Suprapubic skin (tissue), 4 donors: Measurements from ENCODE around the gene IRX5. TPM values are rescaled to one million over a fixed set of nuclear protein-coding genes. Genes with fewer than 3 reads are reported as not detected.
A peak's percentile ranks its signal among the peaks of the same experiment; 100 is the strongest.

Source experiments
- DNase-seq, 2 donors: peaks; one replicate each; pipeline ENCODE4 v3.0.0-alpha.2; 2019; ENCODE audit warnings: low spot score in 2 of 2
- H3K27ac ChIP-seq: fragments of 200-600 bp; sonication (generic); one replicate; pipeline ENCODE4 v1.5.1; 2019
- H3K27me3 ChIP-seq: fragments of 200-600 bp; sonication (generic); one replicate; pipeline ENCODE4 v1.5.1; 2019
- H3K36me3 ChIP-seq: fragments of 200-600 bp; sonication (generic); one replicate; pipeline ENCODE4 v1.5.1; 2019
- H3K4me1 ChIP-seq: fragments of 200-600 bp; sonication (generic); one replicate; pipeline ENCODE4 v1.5.1; 2019
- H3K4me3 ChIP-seq: fragments of 200-600 bp; sonication (generic); one replicate; pipeline ENCODE4 v1.5.1; 2019; ENCODE audit warnings: mild to moderate bottlenecking
- H3K9me3 ChIP-seq: fragments of 200-600 bp; sonication (generic); one replicate; pipeline ENCODE4 v1.5.1; 2019
- EP300 ChIP-seq: sonication (generic); formaldehyde crosslinking; IDR thresholded peaks from one replicate; pipeline ENCODE4 v1.6.1; 2017; ENCODE audit warnings: antibody characterized with exemption
- POLR2A ChIP-seq, 2 donors: fragments of 450-650 bp; IDR thresholded peaks; one replicate each; pipeline ENCODE4 v1.6.1; 2017; ENCODE audit warnings: antibody characterized with exemption in 2 of 2, mild to moderate bottlenecking in 2 of 2, moderate library complexity in 2 of 2
- POLR2AphosphoS5 ChIP-seq, 3 donors: sonication (generic); formaldehyde crosslinking; IDR thresholded peaks; one replicate each; pipeline ENCODE4 v1.6.1; 2017; ENCODE audit warnings: antibody characterized with exemption in 3 of 3
- WGBS: methylation state at CpG from one replicate; pipeline ENCODE4 v1.1.5; 2018; 5-methylcytosine and 5-hydroxymethylcytosine counted together
- total RNA-seq, 4 donors: library from RNA; depleted of rRNA; stranded (reverse); fragments of >200 nt; gene quantifications; one replicate each; pipeline ENCODE4 v1.1.0, GENCODE V29; 2016
- TF ChIP-seq, protein P1 (sequence below), 2 donors: fragments of 200-600 bp in 1 of 2; fragments of 450-650 bp in 1 of 2; sonication (generic) in 1 of 2; IDR thresholded peaks; one replicate each; pipeline ENCODE4 v1.5.1; 2016 to 2019; ENCODE audit warnings: antibody characterized with exemption in 2 of 2, mild to moderate bottlenecking in 1 of 2, moderate library complexity in 1 of 2

IRX5 gene
- total RNA-seq, 4 donors from 2014 or later = 41.3 to 64.8 (median 51.6) TPM

GRCh38 chr16:54937671-54938211 is 7.1 kb downstream of the IRX5 start:
- H3K27ac ChIP-seq = peak overlapping the region; percentile 96
- H3K4me3 ChIP-seq = peak overlapping the region; percentile 75
- no peaks in the 10 kb centered on the region for H3K9me3 ChIP-seq
- WGBS = 11% methylated on average over 35 of the region's 35 CpGs
- H3K27me3 ChIP-seq = peaks cover 34% of the 10 kb centered on the region
- TF ChIP-seq, protein P1, sequence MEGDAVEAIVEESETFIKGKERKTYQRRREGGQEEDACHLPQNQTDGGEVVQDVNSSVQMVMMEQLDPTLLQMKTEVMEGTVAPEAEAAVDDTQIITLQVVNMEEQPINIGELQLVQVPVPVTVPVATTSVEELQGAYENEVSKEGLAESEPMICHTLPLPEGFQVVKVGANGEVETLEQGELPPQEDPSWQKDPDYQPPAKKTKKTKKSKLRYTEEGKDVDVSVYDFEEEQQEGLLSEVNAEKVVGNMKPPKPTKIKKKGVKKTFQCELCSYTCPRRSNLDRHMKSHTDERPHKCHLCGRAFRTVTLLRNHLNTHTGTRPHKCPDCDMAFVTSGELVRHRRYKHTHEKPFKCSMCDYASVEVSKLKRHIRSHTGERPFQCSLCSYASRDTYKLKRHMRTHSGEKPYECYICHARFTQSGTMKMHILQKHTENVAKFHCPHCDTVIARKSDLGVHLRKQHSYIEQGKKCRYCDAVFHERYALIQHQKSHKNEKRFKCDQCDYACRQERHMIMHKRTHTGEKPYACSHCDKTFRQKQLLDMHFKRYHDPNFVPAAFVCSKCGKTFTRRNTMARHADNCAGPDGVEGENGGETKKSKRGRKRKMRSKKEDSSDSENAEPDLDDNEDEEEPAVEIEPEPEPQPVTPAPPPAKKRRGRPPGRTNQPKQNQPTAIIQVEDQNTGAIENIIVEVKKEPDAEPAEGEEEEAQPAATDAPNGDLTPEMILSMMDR (IDR thresholded peaks at IDR 0.05) = no peak
- no peak for TF ChIP-seq POLR2AphosphoS5 (IDR thresholded peaks at IDR 0.05)
- TF ChIP-seq EP300 = no peak
- no peak for TF ChIP-seq POLR2A (IDR thresholded peaks at IDR 0.05)
- H3K4me1 ChIP-seq = peaks cover 20% of the 10 kb centered on the region
- no peaks in the 10 kb centered on the region for H3K36me3 ChIP-seq
- DNase-seq = no peak

DNA sequence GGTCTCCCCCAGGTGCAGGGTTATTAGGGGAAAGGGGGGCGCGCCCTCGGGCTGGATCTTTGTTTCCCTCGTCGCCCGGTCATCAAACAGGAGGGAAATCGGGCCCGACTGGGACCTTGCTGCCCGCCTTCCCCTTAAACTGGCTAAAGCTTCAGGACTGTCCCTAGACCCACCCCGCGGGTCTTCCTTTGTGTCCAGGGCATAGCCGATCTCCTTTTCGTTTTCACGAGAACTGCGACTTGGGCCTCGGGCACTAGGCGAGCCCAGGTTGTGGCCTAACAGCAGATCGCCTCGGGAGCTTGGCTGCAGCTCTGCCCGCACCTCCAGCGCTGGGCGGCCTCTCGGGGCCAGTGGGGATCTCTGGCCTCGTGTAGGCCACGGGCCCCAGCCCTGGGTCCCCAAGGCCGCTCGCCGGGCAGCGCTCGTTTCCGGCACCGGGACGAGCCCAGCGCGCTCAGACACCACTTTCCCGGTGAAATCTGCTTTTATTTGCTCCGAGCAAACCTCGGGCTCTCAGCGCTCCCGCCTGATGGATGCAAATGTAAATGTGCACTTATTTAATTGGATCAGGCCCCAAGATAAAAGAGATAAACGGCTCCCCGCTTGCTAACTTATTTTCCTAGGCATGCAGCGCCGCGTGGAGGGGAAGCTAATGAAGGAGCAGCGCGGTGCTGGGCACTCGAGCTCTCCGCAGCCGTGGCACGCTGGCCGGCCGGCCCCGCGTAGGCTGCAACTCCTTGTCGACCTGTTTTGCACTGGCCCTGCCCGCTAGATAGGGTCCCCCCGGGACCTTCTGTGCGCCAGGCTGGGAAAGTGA is 7.8 kb downstream of the IRX5 start:
- WGBS = 27% methylated on average over 33 of the region's 59 CpGs
- H3K36me3 ChIP-seq = no peaks in the 10 kb centered on the region
- peak overlapping the region; percentile 96 for H3K27ac ChIP-seq

GRCh38 chr16:54939029-54939346 is 8.3 kb downstream of the IRX5 start:
- Histone ChIP-seq H3K4me1 (peaks cover 22% of the 10 kb centered on the region), H3K4me3 (peak overlapping the region; percentile 75), H3K27me3 (peaks cover 25% of the 10 kb centered on the region), H3K36me3 (no peaks in the 10 kb centered on the region), H3K27ac (peak overlapping the region; percentile 96), H3K9me3 (no peaks in the 10 kb centered on the region)
- TF ChIP-seq POLR2AphosphoS5 (IDR thresholded peaks at IDR 0.05) (no peak), EP300 (no peak), POLR2A (IDR thresholded peaks at IDR 0.05) (no peak)
- TF ChIP-seq, protein P1 (IDR thresholded peaks at IDR 0.05) = no peak
- 35% methylated on average over 14 of the region's 14 CpGs for WGBS
- DNase-seq = no peak

More for the DNA sequence above, 7.8 kb downstream of the IRX5 start:
- H3K9me3 ChIP-seq = no peaks in the 10 kb centered on the region
- peaks cover 28% of the 10 kb centered on the region for H3K27me3 ChIP-seq
- peak overlapping the region; percentile 75 for H3K4me3 ChIP-seq
- DNase-seq = peak in 1 of 2 donors; percentile 73
- TF ChIP-seq POLR2A (IDR thresholded peaks at IDR 0.05) (no peak), POLR2AphosphoS5 (IDR thresholded peaks at IDR 0.05) (no peak), EP300 (no peak)
- TF ChIP-seq, protein P1 (IDR thresholded peaks at IDR 0.05) = no peak
- H3K4me1 ChIP-seq = peaks cover 20% of the 10 kb centered on the region

GRCh38 chr16:54939510-54940278 is 9.0 kb downstream of the IRX5 start:
- H3K27me3 ChIP-seq = peaks cover 21% of the 10 kb centered on the region

GRCh38 chr16:54940279-54940604 is 9.6 kb downstream of the IRX5 start:
- no peak for TF ChIP-seq POLR2A (IDR thresholded peaks at IDR 0.05)
- no peak for TF ChIP-seq EP300
- TF ChIP-seq POLR2AphosphoS5 (IDR thresholded peaks at IDR 0.05) = no peak
- TF ChIP-seq, protein P1 (IDR thresholded peaks at IDR 0.05) = no peak
- Histone ChIP-seq H3K36me3 (no peaks in the 10 kb centered on the region), H3K4me3 (no peak overlapping the region), H3K27ac (no peak overlapping the region), H3K27me3 (peaks cover 16% of the 10 kb centered on the region), H3K4me1 (peaks cover 27% of the 10 kb centered on the region), H3K9me3 (no peaks in the 10 kb centered on the region)
- WGBS = 91% methylated on average over 3 of the region's 4 CpGs
- DNase-seq = no peak

More at GRCh38 chr16:54939510-54940278, 9.0 kb downstream of the IRX5 start:
- DNase-seq = peak in 1 of 2 donors; percentile 76
- H3K4me3 ChIP-seq = peak overlapping the region; percentile 75
- peaks cover 27% of the 10 kb centered on the region for H3K4me1 ChIP-seq
- H3K36me3 ChIP-seq = no peaks in the 10 kb centered on the region
- TF ChIP-seq POLR2A (IDR thresholded peaks at IDR 0.05) (peak in 1 of 2 donors; percentile 15), POLR2AphosphoS5 (IDR thresholded peaks at IDR 0.05) (no peak)
- WGBS = 70% methylated on average over 27 of the region's 38 CpGs
- no peaks in the 10 kb centered on the region for H3K9me3 ChIP-seq
- peak overlapping the region; percentile 96 for H3K27ac ChIP-seq
